GM19452 (cell line): ENCODE measurements around the gene POC1A.
"Not testable (repeated sequence)": the region's sequence is repeated elsewhere in the genome, so short reads cannot be mapped to it uniquely, and the experiment has no call there.

ENCODE experiments used
- ATAC-seq: cut with Tn5 transposase; IDR thresholded peaks from one replicate; pipeline ENCODE4 v1.9.1; 2021; ENCODE audit not compliant: unreplicated experiment

Gene POC1A

DNA sequence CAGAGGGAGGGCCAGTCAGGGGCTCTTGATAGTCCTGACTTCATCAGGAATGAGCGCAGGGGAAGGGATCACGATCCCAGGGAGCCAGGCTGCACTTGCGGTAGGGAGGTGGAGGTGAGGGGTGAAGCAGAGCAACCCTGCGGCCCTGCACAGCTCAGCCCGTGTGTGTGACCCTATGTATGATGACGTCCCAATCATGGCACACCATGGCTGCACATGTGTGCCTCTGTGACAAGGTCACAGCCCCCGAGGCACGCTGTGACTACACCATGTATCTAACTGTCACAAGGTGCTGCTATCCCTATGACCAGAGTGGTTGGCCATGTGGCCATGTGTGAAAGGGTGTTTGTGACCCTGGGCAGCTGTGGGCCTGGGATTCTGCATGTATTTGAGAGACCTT lies 30.5 kb upstream of the POC1A start:
- no peak for ATAC-seq

DNA sequence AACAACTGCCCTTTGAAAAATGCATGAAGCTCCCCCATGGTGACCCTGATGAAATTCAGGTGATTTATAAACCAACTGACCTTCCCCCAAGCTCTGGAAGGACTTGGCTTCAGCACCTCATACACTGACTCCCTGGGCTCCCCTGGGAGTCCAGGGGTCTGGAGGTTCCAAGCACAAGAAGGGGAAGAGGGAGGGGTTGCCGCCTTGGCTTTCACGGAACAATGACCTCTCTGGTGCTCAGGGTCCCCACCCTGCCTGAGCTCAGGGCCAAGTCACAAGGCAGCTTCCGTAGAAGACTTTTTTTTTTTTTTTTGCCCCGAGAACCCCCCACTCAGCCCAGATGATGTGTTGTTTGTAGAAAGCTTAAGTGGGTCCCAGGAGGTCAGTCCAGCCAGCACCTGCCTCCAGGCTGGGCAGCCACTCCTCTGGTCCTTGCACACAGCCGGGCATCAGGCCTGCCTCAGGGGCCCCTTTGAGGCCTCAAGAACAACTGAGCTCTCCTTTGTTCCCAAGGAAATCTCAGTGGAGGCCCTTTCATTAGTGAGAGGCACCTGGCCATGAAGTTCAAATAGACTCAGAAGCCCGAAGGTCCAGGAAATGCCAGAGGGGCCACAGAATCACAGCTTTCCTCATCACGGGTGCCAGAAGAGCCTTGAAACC lies 29.7 kb upstream of the POC1A start:
- ATAC-seq: no peak

DNA sequence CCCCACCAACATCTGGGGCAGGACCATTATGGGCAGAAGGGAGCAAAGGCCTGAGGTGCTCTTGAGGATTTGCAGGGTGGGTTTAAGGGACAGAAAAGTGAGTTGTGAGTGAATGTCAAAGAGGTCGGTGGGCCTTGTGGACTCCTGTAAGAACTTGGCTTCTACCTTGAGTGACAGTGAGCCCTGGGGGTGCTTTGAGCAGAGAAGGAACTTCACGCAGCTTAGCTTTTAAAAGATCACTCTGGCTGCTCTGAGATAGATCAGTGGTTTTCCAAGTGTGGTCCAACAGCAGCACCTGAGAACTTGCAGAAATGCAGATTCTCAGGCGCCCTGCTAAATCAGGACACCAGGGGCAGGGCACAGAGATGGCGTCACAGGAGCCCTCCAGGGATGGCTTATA lies 28.5 kb upstream of the POC1A start:
- no peak for ATAC-seq

DNA sequence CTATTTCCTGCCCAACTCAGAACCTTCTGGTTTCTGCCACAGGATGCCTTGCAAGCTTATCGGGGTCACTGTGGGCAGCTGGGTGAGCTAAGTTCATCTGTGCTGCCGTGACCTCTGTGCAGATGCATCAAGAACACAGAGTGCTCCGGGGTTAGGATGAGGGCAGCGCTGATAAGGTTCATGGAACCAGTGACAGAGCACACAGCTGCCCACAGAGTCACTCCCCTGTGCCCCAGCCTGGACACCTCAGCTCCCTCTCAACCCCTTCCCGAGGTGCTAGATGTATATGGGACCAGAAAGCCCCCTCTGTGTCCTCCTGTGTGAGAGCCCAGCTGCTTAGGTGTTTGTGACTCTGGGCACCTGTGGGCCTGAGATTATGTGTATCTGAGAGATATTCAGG lies 28.0 kb upstream of the POC1A start:
- ATAC-seq: no peak

DNA sequence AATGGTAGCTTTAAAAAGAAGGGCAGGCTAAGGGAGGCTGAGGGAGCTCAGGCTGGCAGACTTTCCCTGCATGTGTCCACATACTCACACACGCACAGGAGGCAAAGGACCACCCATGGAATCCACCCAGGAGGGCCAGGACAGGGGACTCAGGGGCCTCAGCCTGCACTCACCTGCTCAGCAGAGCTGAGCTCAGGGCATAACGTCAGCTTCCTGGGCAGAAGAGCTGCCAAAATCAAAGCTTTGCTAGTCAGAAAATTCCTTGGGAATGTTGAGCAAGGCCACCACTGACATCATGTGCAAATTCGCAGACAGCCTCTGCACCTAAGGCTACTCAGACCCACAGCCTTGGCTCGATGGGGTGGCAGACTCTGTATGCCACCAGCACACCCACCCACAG lies 27.3 kb upstream of the POC1A start:
- no peak for ATAC-seq

DNA sequence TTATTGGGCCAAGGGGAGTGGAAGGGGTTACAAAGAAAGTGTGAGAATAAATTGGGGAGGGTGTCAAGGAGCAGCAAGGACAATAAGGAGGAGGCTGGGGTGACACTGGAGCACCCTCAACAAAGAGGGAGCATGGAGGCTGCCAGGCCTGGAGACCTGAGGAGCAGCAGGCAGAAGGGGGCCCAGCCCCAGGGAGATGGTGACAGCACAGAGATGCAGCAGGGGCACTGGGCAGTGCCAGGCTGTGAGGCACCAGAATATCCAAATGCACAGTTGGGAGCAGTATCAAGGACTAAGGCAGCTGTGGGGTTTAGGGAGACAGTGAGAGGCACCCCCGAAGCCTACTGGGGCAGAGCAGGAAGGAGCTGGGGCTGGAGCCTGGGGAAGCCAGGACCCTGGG lies 24.3 kb upstream of the POC1A start:
- ATAC-seq: no peak

DNA sequence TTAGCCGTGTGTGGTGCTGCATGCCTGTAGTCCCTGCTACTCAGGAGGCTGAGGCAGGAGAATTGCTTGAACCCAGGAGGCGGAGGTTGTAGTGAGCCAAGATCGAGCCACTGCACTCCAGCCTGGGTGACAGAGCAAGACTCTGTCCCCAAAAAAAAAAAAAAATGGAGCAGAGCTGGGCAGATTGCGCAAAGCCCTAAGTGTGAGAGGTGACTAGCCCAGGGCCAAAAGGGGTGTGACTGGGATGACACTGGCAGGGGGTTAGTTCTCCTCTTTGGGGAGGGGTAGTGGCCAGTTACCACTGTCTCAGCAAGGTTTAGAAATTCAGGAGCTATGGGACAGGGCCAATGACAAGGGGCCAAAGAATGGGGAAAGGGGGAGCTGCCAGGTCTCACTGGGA lies 23.9 kb upstream of the POC1A start:
- not testable (repeated sequence) for ATAC-seq

DNA sequence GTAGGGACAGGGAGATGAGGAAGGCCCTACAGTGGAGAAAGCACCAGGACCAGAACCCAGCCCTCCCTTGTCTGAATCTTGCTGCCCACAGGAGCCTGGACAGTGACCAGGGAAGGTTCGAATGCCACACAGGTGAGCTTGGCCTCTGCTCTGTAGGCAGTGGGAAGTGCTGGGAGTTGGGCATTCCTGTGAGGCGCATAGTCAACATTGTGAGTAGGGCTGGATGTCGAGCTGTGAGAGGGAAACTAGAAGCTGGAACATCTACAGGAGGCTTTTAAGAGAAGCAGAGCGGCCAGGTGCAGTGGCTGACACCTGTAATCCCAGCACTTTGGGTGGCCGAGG lies 23.4 kb upstream of the POC1A start:
- ATAC-seq: no peak

DNA sequence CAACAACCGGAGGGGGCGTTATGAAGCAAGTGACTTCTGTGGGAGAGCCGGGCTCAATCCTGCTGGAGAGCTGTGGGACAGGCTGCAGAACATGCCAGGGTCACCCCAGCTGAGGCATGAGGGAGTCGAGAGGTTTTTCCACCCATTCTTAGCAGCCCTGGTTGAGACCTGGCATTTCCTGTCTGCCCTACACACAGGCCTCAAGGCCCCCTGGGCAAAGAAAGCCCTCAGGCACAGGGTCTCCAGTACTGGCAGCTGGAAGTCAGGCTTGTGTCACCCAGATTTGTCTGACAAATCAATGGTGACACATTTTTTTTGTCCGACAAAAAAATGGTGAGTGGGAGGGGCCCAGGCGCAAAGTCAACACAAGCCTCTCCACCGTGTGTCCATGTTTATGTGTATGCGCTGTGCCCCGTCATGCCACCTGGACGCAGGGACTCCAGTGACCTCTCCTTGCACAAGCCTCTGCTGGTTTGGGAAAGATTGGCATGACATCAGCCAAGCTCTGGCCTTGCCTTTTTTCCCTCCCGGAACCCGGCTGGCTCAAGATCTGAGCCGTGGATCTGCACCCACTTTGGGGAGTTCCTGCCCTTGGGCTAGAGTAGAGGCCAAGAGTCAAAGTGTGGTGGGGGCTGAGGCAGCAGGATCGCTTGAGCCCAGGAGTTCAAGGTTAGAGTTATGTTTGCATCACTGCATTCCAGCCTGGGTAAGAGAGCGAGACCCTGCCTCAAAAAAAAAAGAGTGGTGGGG lies 22.9 kb upstream of the POC1A start:
- ATAC-seq: no peak

DNA sequence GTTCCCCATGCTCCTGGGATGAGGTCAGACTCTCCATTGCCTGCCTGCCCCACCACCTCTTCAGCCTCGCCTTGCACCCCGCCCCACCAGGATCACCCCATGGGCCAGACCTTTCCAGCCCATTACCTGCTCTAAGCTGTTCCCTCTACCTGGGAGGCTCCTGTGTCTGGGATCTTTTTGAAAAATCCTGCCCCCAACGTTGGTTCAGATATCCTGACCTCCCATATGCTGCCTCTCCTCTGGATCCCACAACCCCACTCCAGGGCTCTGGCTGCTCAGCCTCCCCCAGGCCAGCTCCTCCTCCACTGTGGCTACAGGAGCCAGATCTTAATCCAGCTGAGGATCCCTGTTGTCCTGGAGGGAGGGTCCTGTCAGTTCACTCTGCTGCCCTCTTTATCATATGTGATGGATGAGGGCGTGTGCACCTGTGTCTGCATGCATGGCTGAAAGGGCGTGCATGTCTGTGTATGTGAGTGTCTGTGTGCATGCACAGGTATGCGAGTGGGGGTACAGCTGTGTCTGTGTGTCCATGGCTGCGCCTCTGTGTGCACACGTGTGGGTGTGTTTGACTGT lies 22.0 kb upstream of the POC1A start:
- ATAC-seq: no peak

DNA sequence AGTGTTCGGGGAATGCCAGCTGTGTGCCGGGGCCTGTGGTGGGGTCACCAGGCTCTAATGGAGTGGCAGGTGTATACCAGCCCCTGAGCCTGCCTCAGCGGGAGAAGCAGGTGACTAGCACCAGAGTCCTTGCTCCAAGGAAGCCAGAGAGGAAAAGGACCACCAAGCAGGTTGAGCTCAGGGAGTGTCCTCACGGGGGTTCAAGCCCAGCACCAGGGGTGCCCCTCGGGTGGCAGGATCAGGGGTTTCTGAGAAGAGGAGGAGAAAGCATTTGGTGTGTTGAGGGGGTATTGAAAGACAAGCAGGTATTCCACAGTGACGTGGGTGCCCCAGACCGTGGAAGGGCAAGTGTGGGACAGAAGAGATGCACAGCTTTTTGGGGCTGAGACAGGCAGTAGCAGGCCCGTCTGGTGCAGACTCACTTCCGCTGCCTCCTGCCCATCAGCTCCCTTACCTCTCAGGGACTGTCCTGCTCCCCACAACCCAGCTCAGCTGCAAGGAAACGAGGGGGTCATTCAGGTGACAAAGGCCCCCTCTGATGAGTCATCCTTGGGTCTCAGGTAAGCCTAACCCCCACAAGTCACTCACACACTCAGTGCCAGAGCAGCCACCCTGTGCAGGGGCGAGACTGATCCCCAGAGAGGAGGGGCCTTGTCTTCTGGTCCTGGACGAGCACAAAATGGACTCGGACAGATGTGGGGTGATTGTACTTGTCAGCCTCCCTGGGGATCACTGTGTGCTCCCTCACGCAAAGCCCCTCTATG lies 21.4 kb upstream of the POC1A start:
- ATAC-seq: no peak

DNA sequence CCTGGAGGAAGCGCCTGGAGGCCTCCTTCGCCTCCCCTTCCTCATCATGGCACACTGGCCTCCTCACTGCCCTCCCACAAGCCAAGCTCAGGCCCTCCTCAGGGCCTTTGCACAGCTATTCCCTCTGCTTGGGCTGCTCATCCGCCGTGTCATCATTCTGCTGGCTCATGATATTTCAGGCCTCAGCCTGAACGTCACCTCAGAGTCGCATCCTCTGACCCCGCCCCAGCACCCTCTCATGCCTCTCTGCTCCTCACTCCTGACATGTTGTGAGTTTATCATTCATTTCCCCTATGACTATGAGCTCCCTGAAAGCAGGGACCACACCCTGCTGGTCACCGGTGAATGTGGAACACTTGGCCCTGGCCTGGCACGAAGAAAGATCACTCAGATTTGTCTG lies 20.7 kb upstream of the POC1A start:
- no peak for ATAC-seq

DNA sequence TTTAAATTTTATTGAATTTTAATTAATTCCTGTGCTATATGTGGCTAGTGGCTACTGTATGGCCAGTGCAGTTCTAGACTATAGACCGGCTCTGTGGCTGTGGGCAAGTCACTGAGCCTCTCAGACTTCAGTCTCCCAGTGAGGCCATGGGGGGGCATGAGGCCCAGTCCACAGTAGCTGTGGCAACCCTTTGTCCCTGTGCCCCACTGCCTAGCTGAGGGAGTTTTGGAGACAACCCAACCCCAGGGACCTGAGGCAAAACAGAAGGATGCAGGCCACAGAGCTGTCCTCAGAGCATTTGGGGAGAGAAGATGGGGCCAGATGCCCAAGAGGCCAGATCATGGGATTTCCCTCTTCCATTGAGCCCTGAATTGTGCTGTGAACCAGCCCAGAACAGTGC lies 18.9 kb upstream of the POC1A start:
- ATAC-seq: no peak

DNA sequence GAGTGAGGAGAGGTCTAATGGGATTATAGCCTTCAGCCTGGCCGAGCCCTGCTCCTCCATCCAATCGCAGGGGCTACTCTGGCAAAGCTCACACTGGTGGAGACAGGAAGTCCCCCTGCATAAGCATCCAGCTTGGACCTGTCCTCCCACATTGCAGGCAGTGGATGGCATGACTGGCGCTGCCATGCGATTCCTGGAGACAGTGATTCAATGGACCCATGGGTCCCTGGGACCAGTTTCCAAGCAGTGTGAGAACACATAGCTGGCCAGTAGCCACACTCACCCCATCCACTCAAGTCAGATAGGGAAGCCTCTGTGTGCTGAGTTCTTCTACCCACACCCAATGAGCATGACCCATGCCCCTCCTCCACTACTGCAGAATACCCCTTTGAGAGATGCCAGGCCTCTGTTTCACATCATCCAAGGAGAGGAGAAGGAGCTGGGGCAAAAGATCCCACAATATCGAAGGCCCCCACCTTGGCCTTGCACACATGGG lies 18.1 kb upstream of the POC1A start:
- ATAC-seq: no peak

DNA sequence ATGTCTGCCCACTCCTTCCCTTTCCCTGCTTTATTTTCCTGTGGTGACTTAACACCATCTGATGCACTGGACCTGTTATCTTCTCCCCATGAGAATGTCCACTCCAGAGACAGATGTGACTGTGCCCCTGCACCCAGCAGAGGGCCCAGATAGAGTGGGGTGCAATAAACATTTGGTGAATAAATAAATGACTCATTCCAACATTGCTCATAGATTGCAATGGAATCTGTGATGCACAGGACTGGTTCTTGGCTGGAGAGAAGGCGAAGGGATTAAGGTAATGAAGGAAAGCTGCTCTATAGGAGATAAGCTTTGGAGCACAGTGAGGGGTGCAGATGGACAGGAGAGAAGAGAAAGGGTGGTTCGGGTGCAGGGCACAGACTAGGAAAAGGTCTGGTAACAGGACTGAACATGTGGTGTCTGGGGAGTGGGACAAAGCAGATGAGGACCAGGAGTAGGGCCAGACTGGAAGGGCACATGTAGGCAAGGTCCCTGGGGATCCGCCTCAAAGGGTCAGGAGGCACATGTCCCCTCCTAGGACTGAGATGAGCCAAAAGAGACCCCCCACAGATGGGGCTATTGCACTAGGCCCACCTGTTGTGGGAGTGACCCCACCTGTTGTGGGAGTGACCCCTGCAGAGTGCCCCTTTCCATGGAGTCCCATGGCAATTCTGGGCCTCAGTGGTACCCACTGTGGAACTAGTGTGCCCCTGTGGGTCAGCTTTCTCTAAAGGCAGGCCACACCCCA lies 17.5 kb upstream of the POC1A start:
- ATAC-seq: no peak

DNA sequence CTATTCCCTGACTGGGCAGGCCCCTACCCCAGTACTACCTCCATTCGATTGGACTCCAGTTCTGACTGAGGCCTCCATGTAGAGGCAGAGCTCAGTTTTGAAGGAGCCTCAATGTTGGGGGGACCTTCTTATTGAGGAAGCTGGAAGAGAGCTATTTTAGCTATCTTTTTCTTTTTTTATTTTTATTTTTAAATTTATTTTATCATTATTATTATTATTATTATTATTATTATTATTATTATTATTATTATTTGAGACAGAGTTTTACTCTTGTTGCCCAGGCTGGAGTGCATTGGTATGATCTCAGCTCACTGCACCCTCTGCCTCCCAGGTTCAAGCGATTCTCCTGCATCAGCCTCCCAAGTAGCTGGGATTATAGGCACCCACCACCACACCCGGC lies 16.0 kb upstream of the POC1A start:
- ATAC-seq: not testable (repeated sequence)

DNA sequence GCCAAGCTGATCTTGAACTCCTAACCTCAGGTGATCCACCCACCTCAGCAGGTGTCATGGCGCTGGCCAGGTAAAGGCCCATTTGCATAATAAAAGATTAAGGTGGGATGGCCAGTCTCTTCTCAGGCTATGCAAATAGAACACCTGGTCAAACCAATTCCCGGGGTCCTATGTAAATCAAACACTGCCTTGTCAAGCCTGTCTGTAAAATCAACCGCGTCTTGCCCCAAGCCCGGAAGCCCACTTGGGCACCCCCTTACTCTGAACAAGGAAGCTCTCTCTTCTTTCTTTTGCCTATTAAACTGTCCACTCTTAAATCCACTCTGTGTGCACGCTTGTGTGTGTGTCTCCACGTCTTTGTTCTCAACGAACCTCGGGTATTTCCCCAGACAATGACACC lies 13.0 kb upstream of the POC1A start:
- ATAC-seq: no peak

DNA sequence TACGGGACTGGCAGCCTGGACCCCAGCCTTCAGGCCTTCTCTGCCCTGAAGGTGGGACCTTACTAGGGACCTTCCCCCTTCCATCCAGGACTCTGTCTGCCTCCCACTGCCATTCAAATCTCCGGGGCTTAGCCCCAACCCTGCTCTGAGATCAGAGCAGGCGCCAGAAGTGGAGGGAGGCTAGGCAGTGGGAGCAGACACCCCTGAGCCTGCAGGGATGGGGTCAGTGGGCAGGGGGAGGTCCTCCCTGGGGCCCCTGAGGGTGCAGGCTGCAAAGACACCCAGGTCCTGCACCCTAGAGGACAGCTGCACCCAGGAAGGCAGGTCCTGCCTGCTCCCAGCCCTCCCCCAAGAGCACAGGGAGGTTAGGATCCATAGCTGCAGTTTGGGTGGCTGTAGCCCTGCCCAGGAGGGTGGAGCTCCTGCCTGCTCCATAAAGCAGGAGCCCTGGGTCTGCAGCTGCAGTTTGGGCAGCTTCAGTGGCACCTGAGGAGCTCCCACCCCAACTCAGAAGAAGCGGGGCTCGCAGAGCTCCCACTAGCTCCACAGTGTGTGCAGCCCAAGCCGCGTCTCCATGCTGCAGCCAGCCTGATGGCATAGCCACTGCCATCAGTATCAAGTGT lies 8.1 kb upstream of the POC1A start:
- ATAC-seq: no peak

DNA sequence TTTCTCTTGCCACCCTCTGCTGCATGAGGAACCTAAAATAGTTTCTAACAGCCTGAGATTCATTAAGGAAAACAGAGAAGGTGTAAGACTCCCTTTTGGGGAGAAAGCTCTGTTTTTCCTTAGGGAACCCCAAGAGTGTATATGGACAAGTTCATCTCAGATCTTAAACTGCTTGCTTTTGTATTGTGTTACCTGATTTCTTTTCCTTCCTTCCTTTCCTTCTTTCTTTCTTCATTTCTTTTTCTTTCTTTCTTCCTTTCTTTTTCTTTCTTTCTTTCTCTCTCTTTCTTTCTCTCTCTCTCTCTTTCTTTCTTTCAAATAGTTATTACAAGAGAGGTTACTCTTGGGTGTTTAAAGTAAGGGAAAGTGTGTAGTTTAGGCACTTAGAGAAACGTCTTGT lies 5.3 kb upstream of the POC1A start:
- no peak for ATAC-seq

DNA sequence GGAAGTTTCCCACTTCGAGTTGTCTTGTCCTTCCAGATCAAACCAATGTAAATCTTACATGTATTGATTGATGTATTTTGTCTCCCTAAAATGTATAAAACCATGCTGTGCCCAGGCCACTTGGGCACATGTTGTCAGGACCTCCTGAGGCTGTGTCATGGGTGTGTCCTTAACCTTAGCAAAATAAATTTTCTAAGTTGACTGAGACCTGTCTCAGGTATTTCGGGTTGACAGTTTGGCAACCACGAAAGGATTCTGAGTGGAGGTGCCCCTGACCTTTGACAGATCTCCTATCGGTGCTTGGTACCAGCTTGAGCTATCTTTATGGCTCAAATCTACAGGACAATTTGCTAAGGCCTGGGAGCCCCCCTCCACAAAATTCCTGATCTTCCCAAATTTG lies 1.7 kb upstream of the POC1A start:
- no peak for ATAC-seq
